HG03571 (cell line): ENCODE data around the gene PDIK1L.

Experiments
- ATAC-seq: cut with Tn5 transposase; IDR thresholded peaks from one replicate; pipeline ENCODE4 v1.9.1; 2021; ENCODE audit not compliant: unreplicated experiment

PDIK1L gene

DNA sequence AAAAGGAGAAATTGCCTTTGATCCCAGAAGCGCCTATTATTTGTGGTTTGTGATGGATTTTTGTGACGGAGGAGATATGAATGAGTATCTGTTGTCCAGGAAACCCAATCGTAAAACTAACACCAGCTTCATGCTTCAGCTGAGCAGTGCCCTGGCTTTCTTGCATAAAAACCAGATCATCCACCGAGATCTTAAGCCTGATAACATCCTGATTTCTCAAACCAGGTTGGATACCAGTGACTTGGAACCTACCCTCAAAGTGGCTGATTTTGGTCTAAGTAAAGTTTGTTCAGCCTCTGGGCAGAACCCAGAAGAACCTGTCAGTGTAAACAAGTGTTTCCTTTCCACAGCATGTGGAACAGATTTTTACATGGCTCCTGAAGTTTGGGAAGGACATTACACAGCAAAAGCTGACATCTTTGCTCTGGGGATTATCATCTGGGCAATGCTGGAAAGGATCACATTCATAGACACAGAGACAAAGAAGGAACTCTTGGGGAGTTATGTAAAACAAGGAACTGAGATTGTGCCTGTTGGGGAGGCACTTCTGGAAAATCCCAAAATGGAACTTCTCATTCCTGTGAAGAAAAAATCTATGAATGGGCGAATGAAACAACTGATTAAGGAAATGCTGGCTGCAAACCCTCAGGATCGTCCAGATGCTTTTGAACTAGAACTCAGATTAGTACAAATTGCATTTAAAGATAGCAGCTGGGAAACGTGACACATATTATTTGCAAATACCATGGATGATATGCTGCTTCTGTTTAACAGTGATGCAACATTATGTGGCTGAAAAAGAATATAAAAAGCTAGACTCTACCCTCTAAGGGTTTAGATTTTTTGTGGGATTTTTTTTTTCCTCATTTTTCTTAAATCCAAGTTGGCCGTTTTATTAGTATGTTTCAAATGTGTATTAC, 10.5 kb downstream of the PDIK1L start:
- ATAC-seq = no peak

DNA sequence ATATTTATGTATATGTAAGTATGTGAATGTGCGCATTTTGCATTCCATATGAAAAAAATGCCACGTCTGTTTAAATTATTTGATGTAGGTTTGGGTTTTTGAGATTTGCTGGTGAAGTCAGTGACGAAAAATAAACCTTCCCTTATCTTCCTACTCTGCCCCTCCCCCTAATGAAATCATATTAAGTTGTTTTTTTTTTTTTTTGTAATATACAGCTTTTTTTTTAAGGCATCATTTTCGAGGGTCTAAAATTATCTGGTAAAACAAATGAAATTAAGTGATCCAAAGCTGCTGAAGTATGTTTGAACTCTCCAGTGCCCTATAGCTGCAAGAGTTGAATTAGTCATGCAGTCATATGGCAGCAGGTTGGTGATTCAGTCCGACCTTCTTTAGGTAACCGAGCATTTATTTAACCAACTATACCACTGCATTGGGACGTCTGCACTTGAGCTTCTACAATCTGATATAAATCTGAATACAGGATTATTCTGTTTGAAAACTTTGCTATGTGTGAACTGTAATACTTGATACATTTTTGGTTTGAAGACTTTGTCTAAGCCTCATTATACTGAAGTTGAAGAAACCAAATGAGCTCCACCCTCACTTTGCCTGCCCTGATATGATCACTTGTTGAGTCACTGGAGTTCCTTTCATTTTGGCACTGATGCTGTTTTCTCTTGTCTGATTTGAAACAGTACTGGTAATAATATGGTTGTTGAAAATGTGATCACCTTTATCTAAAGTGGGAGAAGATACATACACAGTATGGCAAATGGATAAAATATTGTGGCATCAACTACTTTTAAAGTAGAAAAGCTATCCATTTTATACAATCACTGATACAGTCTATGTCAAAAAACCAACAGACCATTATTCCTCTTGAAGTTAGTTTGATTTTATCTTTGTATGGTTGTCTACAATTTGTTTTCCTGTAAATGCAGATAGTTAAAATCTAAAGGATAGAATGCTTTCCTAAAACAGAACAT, 11.7 kb downstream of the PDIK1L start:
- no peak for ATAC-seq

DNA sequence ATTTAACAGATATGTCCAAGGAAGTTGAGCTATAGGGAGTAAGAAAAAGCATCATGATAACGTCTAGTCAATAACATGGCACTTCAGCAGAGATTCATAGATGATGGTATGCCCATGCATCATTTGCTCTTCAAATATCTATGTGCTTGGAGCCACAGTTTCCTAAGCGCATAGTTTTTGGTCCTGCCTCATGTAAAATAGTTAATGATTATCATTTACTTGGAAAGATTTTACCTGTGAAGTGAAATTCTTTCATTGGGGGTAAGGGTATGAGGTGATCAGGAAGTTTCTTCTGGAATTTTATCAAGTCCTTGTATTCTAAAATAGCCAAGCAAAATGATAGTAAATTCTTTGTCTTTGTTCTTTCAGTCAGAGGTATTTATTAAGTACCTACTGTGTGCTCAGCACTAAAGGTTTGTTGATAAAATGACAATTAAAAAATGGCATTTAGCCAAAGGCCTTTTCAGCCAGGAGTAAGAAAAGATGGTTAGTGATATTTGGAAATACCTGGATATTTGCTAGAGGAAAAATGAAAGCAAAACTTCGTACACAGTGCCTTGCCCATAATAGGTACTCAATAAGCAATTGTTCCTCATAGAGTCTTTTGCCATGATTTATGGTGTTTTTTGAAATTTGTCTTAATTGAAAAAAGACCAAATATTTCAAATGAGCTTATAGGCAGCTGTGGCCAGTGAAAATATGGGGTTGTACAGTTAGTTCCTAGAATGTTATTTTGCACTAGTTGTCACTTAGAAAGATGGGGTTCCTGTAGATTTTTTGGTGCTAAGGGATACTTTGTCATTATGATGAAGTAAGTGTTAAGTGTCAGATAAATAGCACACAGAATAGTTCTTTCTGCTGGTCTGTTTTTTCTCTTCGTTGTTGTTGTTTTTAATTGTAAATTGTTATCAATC, 13.1 kb downstream of the PDIK1L start:
- ATAC-seq = no peak

DNA sequence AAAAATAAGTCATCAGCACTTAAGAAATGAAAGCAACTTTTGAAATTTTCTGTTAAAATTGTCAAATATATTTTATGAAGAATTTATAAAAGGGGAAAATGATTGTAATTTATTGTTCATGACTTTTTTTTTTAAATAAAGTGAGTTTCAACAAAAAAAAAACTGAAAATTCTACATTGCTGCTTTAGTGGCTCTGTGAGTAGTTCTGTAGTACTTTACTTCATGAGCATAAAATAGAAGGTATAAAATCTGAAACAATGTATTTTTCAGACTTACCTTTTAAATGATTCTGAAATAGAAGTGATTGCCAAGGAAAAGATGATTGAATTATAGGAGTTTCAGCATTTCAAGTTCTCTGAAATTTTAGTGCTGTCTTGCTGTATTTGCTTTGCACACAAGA, 13.8 kb downstream of the PDIK1L start:
- ATAC-seq = no peak

DNA sequence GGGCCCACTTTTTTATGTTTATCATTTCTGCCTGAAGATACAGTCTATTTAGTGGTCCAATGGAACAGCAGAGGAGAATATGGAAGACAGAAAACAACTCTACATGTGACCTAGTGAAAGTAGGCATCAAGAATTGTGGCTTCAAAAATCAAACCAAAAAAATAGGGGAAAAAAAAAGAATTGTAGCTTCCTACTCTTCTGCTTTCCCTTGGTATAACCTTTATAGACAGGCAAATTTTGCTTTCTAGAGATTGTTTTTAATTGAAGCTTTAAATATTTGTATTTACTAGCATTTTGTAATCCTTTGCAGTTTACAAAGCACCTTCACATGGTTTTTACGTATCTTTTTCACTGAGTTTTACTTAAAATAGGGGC, 14.3 kb downstream of the PDIK1L start:
- no peak for ATAC-seq

DNA sequence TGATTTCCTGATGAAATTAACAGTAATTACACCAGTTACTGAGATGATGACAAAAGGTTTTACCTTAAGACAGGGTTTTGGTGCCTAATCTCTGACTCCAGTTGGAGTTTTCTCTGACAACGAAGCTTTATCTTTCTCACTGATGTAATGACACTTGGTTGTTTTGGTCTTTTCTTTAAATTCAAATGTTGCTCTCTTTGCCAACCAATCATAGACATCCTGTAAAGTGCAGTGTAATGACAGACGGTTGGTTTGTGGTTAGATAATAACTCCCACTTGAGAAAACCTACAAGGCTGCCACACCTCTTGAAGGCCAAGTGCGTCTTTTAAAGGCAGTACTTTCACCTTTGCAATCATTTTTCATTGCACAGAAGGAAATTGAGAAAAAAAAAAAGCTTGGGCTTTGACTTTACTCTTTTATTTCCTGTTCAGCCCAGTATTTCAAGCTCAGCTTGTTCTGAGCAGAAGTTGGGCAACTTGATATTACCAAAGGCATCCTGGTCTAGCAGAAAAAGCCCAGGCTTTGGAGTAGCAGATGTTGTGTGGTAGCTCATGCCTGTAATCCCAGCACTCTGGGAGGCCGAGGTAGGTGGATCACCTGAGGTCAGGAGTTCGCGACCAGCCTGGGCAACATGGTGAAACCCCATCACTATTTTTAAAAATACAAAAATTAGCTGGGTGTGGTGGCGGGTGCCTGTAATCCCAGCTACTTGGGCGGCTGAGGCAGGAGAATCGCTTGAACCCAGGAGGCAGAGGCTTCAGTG, 14.9 kb downstream of the PDIK1L start:
- ATAC-seq = peak; percentile 59

DNA sequence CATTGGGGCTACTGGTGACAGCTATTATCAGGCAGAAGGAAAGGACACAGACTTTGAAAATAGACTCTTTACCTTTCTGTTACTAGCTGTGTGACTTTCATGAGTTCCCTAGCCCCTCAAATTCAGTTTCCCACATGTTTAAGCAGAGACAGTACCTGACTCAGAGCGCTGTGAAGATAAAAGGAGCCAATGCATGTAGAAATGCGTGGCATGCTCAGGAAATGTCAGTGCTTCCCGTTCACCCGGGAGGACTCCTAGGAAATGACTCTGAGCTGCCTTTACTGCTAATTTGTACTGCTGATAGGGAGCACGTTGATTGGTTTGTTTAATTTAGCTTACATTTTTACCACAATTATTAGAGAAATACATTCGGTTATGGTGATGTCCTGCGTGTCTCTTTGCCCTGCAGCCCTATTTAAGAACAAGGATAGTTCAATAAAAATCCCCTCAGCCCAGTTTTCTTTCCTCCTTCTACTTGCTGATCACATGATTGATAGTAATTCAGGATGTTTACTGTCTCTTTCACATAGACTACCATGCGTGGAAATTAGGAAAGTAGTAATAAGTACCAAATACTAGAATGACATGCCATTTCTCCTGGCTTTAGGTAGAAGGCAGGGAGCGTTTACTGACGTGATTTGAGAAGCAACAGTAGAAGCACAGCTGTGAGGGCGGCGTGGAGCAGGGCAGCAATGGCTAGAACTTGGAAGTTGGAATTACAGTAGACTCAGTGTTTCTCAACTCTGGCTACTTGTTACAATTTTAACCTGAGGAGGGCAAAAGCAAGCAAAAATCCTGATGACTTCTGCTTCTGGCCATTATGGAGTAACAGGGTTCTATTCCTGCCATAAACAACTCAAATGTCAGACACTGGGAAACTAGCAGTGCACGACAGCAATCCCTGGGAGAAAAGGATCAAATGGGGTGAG, 15.9 kb downstream of the PDIK1L start:
- no peak for ATAC-seq

DNA sequence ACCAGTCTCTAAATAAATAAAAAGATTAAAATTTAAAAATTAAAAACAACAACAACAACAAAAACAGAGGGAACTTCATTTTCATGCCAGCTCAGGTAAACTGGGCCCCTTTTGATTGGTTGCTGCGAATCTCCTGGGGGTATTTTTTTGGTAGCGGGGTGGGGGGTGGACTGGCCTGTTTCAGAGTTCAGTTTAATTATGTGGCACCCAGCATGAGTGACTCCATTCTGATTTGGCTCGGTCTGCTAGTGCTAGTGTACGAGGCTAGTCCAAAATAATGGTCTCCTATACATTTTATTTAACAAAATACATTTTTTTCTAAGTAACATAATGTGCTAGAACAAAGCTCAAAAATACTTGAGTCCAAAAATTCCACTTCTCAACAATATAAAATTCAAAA, 18.2 kb downstream of the PDIK1L start:
- ATAC-seq = no peak

DNA sequence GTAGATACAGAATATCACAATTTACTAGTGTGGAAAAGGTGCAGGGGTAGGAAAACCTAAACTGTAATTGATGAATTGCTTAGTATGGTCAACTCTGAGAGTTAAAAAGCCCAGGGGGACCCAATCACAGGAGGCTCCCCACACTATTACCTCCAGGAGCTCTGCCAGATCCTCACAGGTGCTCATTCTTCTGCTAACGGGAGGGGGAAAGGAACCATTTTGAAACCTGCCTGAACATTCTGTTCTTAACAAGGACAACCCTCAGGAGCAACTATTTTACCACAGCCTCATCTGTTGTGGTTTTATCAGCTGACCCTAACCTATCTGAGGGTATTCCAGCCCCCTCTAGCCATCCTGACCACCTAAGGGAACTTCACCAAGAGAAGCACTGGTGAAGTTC, 19.1 kb downstream of the PDIK1L start:
- ATAC-seq = no peak

DNA sequence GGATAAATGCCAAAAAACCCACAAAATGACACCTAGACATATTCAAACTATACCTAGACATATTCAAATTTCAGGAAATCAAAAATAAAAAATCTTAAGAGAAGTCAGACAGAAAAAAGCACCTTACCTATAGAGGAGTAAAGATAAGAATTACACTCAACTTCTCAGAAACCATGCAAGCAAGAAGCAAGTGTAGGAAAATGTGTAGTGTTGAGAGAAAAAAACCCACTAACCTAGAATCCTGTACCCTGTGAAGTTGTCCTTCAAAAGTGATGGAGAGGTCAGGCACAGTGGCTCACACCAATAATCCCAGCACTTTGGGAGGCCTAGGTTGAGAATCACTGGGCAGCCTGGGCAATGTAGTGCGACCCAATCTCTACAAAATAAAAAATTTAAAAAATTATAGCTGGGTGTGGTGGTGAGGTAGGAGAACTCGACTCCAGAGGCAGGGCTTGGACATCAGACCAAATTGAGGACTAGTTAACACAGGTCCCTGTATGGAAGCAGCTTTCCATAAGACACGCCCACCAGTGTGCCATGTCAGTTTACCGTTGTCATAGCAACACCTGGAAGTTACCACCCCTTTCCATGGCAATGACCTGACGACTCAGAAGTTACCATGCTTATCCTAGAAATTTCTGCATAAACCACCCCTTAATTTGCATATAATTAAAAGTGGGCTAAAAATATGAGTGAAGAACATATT, 20.7 kb downstream of the PDIK1L start:
- no peak for ATAC-seq

DNA sequence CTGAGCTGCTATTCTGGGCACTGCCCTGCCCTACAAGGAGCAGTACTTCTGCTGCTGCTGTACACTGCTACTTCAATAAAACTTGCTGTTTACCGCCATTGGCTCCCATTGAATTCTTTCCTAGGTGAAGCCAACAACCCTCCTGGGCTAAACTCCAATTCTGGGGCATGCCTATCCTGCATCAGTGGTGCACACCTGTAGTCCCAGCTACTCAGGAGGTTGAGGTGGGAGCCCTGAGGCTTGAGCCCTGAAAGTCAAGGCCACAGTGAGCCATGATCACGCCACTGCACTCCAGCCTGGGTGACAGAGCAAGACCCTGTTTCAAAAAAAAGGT, 21.2 kb downstream of the PDIK1L start:
- ATAC-seq = no peak

DNA sequence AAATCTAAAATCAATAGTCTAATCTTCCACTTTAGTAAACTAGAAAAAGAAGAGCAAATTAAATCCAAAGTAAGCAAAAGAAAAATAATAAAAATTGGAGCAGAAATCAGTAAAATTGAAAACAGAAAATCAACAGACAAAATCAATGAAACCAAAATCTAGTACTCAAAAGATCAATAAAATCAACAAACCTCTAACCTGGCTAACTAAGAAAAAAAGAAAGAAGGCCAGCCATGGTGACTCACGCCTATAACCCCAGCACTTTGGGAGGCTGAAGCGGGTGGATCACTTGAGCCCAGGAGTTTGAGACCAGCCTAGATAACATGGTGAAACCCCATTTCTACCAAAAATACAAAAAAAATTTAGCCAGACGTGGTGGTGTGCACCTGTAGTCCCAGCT, 22.8 kb downstream of the PDIK1L start:
- ATAC-seq = no peak

DNA sequence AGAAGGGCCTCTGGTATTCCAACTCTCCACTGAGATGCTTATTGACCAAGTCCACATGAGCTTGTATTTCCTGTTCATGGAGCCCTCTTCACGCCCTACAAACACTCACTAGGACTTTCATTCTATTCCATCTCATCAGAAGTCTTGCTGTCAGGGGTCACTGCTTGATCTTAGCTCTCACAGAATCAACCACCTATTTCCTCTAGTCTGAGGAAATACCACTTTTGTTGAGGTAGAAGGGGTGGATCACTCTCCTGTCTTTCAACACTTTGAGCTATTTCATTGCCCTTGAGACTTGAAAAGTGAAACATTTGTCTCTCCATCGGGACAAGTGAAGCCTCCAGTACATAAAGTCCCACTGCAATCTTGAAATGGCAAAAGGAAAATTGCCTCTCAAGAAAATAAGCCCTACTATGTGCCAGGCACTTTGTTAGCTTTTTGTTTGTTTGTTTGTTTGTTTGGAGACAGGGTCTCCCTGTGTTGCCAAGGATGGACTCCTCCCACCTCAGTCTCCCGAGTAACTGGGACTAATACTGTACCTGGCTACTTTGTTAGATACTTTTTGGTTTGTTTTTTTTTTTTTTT, 27.4 kb downstream of the PDIK1L start:
- ATAC-seq = no peak

DNA sequence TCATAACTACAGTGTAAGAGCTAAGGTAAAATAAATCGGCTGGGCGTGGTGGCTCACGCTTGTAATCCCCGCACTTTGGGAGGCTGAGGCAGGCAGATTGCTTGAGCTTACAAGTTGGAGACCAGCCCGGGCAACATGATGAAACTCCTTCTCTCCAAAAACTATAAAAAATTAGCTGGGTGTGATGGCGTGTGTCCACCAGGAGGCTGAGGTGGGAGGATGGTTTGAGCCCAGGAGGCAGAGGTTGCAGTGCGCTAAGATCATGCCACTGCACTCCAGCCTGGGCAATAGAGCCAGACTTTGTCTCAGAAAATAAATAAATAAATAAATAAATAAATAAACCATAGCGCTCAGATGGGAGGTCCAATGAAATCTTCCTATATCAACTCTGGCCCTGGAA, 30.5 kb downstream of the PDIK1L start:
- no peak for ATAC-seq

DNA sequence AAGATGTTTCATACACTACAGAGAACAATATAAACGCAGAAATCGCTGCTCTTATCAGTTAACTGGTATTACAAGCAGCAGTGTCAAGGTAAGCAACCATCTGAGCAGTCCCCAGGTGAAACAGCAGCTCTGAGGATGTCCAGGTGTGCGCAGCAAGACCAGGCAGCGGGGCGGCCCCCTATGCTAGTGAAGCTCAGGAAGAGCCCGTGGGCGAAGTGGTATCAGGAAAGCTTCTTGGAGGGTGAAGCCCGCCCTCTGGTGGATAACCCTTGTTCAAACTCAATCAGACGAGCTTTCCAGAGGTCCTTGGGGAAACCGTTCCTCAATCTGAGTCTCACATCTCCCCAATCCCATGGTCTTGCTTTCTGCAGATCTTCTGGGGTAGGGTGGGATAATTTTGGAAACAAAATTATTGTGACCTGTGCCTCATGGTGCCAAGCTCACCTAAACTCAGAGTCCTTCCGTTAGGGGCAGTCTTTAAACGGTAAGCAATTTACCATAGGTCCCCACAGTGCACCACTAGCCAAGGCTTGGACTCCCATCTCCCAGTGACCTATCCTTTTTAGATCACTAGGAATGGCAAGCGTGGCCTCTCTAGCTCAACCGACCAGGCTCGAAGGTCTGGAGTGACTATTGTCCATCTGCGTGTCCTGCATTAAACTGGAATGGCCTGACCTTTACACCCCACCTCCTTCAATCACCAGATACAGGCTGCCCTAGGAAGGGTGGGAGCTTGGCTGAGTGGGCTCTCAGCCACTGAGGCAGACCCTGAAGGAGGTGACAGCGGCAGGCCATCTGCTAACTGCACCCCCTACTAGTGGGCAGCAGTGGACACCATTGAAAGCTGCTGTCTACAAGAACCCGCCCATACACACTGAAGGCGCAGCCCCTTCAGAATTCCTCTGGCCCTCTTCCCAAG, 33.7 kb downstream of the PDIK1L start:
- ATAC-seq = no peak

DNA sequence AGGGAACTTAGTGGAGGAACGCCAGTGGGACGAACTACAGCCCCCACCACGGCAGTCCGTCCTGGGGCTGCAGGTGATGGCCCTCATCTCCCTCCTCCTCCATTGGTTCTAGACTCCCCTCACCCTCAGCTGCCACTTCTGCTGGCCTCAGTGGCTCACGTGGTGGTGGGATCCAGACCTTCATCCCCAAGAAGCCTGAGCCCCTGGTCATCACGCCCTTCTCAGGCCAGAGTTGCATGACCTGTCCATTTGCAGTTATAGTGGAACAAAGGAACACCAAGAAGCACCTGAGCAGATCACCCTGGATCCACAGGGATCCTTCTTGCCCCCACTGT, 34.3 kb downstream of the PDIK1L start:
- ATAC-seq = no peak

DNA sequence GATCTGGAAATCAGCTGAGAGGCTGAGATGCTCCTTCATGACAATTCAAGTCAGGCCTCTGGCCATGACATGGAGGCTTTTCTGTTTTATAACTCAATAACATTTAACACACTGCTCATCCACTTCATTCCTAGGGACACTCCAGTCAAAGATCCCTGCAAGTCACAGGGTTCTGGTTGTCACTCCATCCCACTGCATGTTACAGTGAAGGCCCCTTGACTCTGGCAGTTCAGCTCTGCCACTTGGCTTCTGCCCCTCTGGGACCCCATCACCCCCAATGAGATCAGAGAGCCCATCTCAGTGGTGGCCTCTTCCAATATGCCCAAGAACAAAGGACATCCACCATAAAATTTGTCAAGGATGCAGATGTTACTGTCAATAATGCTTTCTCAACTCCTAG, 37.3 kb downstream of the PDIK1L start:
- no peak for ATAC-seq
